Measurements from ENCODE around the gene CLTC.

Gene CLTC

DNA sequence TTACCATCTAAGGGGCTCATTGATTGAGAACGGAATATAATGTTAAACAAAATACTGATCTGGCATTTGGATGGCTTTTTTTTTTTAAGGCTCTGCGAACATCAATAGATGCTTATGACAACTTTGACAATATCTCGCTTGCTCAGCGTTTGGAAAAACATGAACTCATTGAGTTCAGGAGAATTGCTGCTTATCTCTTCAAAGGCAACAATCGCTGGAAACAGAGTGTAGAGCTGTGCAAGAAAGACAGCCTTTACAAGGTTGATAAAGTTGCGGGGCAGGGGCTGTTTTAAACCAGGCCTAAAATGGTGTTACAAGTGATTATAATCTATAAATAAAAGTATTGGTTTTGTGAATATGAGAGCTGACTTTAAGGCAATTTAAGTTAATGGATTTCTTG lies 65.3 kb downstream of the CLTC start:
- no peak overlapping the region for H3K4me3 ChIP-seq (ENCODE audit: low read depth, low read length)
- no peak for DNase-seq (ENCODE audit: low read depth)
- TF ChIP-seq MAX (IDR thresholded peaks at IDR 0.05; ENCODE audit: low read depth, low read length), result no peak
- no peak for TF ChIP-seq POLR2A (IDR thresholded peaks at IDR 0.05; ENCODE audit: extremely low read depth, insufficient read length)
- TF ChIP-seq, protein P1, sequence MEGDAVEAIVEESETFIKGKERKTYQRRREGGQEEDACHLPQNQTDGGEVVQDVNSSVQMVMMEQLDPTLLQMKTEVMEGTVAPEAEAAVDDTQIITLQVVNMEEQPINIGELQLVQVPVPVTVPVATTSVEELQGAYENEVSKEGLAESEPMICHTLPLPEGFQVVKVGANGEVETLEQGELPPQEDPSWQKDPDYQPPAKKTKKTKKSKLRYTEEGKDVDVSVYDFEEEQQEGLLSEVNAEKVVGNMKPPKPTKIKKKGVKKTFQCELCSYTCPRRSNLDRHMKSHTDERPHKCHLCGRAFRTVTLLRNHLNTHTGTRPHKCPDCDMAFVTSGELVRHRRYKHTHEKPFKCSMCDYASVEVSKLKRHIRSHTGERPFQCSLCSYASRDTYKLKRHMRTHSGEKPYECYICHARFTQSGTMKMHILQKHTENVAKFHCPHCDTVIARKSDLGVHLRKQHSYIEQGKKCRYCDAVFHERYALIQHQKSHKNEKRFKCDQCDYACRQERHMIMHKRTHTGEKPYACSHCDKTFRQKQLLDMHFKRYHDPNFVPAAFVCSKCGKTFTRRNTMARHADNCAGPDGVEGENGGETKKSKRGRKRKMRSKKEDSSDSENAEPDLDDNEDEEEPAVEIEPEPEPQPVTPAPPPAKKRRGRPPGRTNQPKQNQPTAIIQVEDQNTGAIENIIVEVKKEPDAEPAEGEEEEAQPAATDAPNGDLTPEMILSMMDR (IDR thresholded peaks at IDR 0.05; ENCODE audit: low read depth, low read length), result no peak
- TF ChIP-seq MYC (IDR thresholded peaks at IDR 0.05; ENCODE audit: low read depth, low read length), result no peak

DNA sequence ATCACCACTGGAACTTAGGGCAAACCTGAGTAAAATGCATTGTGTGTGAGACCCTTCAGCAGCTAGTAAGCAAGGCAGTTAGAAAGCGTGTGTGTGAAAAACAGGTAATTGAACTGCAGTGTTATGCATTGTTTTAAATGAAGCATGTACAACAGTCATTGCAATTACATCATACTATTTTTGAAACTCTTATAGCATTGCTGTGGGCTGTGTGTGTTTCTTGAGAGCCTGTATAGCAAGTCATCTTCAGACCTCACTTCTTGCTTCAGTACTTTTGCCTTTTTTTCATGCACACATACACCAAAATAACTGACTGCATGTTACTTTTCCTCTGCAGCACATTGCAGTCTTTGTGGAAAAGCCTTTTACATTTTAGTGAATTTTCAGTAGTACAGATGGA lies 68.3 kb downstream of the CLTC start:
- no peak for DNase-seq (ENCODE audit: low read depth)
- TF ChIP-seq MAX (IDR thresholded peaks at IDR 0.05; ENCODE audit: low read depth, low read length), result no peak
- TF ChIP-seq MYC (IDR thresholded peaks at IDR 0.05; ENCODE audit: low read depth, low read length), result no peak
- TF ChIP-seq POLR2A (IDR thresholded peaks at IDR 0.05; ENCODE audit: extremely low read depth, insufficient read length), result no peak
- TF ChIP-seq, protein P1 (IDR thresholded peaks at IDR 0.05; ENCODE audit: low read depth, low read length), result no peak
- H3K4me3 ChIP-seq (ENCODE audit: low read depth, low read length), result no peak overlapping the region

DNA sequence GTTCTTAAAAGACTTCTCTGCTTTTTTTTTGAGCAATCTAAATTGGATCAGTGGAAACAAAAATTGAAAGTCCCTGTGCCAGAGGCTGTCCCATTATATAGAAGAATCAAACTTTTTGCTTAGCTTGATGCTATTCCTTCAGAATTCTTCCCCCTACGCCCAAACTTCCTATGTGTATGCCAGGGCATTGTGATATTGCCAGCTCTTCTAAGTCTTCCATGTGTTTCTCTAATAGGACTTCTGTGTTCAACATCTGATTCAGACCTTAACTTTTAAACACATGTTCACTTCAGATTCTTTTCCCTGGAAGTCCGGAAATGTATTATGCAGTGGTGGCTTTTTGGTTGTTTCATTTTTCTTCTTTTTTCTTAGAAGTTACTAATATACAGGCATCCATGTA lies 68.8 kb downstream of the CLTC start:
- no peak for TF ChIP-seq MAX (IDR thresholded peaks at IDR 0.05; ENCODE audit: low read depth, low read length)
- no peak for TF ChIP-seq MYC (IDR thresholded peaks at IDR 0.05; ENCODE audit: low read depth, low read length)
- TF ChIP-seq, protein P1 (IDR thresholded peaks at IDR 0.05; ENCODE audit: low read depth, low read length), result no peak
- TF ChIP-seq POLR2A (IDR thresholded peaks at IDR 0.05; ENCODE audit: extremely low read depth, insufficient read length), result no peak
- no peak overlapping the region for H3K4me3 ChIP-seq (ENCODE audit: low read depth, low read length)
- no peak for DNase-seq (ENCODE audit: low read depth)

DNA sequence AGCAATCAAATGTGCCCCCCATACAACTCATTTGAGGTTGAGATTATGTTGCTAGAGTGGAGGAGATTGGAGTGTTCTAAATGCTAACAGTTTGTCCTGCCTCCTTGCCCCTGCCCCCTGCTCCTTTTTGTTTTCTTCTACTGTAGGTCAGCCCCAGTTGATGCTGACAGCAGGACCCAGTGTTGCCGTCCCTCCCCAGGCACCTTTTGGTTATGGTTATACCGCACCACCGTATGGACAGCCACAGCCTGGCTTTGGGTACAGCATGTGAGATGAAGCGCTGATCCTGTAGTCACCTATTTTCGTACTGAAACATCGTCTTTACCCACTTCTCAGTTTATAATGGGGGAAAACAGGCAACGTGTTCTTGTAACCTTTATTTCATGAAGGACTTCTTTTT lies 73.9 kb downstream of the CLTC start:
- TF ChIP-seq MYC (IDR thresholded peaks at IDR 0.05; ENCODE audit: low read depth, low read length), result no peak
- TF ChIP-seq POLR2A (IDR thresholded peaks at IDR 0.05; ENCODE audit: extremely low read depth, insufficient read length), result no peak
- TF ChIP-seq, protein P1 (IDR thresholded peaks at IDR 0.05; ENCODE audit: low read depth, low read length), result no peak
- TF ChIP-seq MAX (IDR thresholded peaks at IDR 0.05; ENCODE audit: low read depth, low read length), result no peak
- no peak for DNase-seq (ENCODE audit: low read depth)
- no peak overlapping the region for H3K4me3 ChIP-seq (ENCODE audit: low read depth, low read length)

GRCh38 chr17:59694344-59694743 lies 74.6 kb downstream of the CLTC start:
- TF ChIP-seq MAX (IDR thresholded peaks at IDR 0.05; ENCODE audit: low read depth, low read length), result no peak
- TF ChIP-seq POLR2A (IDR thresholded peaks at IDR 0.05; ENCODE audit: extremely low read depth, insufficient read length), result no peak
- TF ChIP-seq MYC (IDR thresholded peaks at IDR 0.05; ENCODE audit: low read depth, low read length), result no peak
- TF ChIP-seq, protein P1 (IDR thresholded peaks at IDR 0.05; ENCODE audit: low read depth, low read length), result no peak
- no peak for DNase-seq (ENCODE audit: low read depth)
- no peak overlapping the region for H3K4me3 ChIP-seq (ENCODE audit: low read depth, low read length)

All from NB4 (cell line).